ENCODE measurements around the gene CERS4. TPM values are rescaled to one million over a fixed set of nuclear protein-coding genes. Genes with fewer than 3 reads are reported as not detected.

CERS4 gene
- total RNA-seq, 1 experiment from 2014 or later, result 7.2 TPM

DNA sequence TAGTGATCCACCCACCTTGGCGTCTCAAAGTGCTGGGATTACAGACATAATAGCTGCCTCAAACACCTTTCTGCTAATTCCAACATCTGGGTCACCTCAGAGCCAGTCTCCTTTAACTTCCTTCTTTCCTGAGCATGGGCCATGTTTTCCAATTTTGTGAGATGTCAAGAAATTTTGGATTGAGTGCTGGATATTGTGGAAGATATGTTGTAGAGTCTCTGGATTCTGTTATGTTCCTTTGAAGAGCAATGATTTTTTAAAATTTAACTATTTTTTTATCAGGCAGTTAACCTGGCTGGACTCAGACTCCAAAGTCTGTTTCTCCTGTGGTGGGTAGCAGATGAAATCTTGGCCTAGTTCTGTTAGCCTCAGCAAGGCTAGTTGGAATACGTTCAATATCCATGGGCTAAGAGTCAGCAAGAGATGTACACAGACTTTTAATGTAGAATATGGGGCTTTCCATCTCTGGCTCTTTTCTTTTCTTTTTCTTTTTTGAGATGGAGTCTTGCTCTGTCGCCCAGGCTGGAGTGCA is 22.0 kb downstream of the CERS4 start:
- Histone ChIP-seq H3K4me1 (replicated peaks; ENCODE audit: insufficient read depth) (no peaks in the 10 kb centered on the region), H2AFZ (no peak overlapping the region), H4K20me1 (ENCODE audit: insufficient read depth) (no peaks in the 10 kb centered on the region), H3K79me2 (ENCODE audit: low read depth) (no peaks in the 10 kb centered on the region), H3K9me3 (ENCODE audit: insufficient read depth, low read depth) (no peaks in the 10 kb centered on the region; the same call in 1 of the 2 replicates), H3K36me3 (ENCODE audit: low read depth) (no peaks in the 10 kb centered on the region), H3K4me3 (no peak overlapping the region), H3F3A (ENCODE audit: insufficient read depth, low read depth) (peaks cover 3% of the 10 kb centered on the region; the same call in 1 of the 2 replicates), H3K27ac (no peak overlapping the region), H3K4me2 (no peak overlapping the region), H3K9me2 (ENCODE audit: insufficient read depth) (no peaks in the 10 kb centered on the region), H3K27me3 (ENCODE audit: insufficient read depth, low read depth) (no peaks in the 10 kb centered on the region)
- no TSS peak for BruUV-seq (replicated peaks)
- ChIA-PET CTCF (no interaction called here), POLR2A (ENCODE audit: unreplicated experiment) (no interaction called here)
- intact Hi-C loops (cut with micrococcal nuclease; ENCODE audit: unreplicated experiment), result no loop called here
- no peak for DNase-seq
- no peak for TF ChIP-seq EZH2 (IDR thresholded peaks at IDR 0.05; ENCODE audit: low read depth)
- TF ChIP-seq, protein P1, sequence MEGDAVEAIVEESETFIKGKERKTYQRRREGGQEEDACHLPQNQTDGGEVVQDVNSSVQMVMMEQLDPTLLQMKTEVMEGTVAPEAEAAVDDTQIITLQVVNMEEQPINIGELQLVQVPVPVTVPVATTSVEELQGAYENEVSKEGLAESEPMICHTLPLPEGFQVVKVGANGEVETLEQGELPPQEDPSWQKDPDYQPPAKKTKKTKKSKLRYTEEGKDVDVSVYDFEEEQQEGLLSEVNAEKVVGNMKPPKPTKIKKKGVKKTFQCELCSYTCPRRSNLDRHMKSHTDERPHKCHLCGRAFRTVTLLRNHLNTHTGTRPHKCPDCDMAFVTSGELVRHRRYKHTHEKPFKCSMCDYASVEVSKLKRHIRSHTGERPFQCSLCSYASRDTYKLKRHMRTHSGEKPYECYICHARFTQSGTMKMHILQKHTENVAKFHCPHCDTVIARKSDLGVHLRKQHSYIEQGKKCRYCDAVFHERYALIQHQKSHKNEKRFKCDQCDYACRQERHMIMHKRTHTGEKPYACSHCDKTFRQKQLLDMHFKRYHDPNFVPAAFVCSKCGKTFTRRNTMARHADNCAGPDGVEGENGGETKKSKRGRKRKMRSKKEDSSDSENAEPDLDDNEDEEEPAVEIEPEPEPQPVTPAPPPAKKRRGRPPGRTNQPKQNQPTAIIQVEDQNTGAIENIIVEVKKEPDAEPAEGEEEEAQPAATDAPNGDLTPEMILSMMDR (conservative IDR thresholded peaks at IDR 0.05), result no peak

DNA sequence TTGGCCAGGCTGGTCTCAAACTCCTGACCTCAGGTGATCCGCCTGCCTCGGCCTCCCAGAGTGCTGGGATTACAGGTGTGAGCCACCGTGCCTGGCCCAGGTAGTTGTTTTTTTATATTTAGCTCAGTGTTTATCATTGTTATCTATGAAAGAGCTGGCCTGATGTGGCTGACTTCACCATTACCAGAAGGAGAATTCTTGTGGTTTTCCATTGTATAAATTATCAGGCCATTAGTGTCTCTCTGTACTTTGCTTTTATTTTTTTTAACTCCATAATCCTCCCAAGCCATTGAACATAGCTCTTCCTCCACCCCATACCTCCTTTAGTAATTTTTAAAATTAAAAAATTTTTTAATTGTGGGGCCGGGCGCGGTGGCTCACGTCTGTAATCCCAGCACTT is 24.2 kb downstream of the CERS4 start:
- Histone ChIP-seq H3F3A (ENCODE audit: insufficient read depth, low read depth) (peaks cover 3% of the 10 kb centered on the region; the same call in 1 of the 2 replicates), H4K20me1 (ENCODE audit: insufficient read depth) (no peaks in the 10 kb centered on the region), H3K27me3 (ENCODE audit: insufficient read depth, low read depth) (no peaks in the 10 kb centered on the region), H3K79me2 (ENCODE audit: low read depth) (no peaks in the 10 kb centered on the region), H3K36me3 (ENCODE audit: low read depth) (no peaks in the 10 kb centered on the region), H3K4me3 (no peak overlapping the region), H3K9me2 (ENCODE audit: insufficient read depth) (no peaks in the 10 kb centered on the region), H3K9me3 (ENCODE audit: insufficient read depth, low read depth) (no peaks in the 10 kb centered on the region; the same call in 1 of the 2 replicates), H3K4me2 (no peak overlapping the region), H3K27ac (no peak overlapping the region), H3K4me1 (replicated peaks; ENCODE audit: insufficient read depth) (no peaks in the 10 kb centered on the region), H2AFZ (no peak overlapping the region)
- intact Hi-C loops (cut with micrococcal nuclease; ENCODE audit: unreplicated experiment), result no loop called here
- CTCF ChIA-PET, result interaction anchor here (0.6 kb wide), 1 partner anchor 60 kb away, joined by 9 read pairs; no protein-coding TSS in a partner anchor
- DNase-seq, result no peak
- TF ChIP-seq, protein P1 (conservative IDR thresholded peaks at IDR 0.05), result no peak
- no peak for TF ChIP-seq EZH2 (IDR thresholded peaks at IDR 0.05; ENCODE audit: low read depth)
- no TSS peak for BruUV-seq (replicated peaks)
- POLR2A ChIA-PET (ENCODE audit: unreplicated experiment), result interaction anchor here (0.6 kb wide), 1 partner anchor 182 kb away, joined by 3 read pairs; no protein-coding TSS in a partner anchor

DNA sequence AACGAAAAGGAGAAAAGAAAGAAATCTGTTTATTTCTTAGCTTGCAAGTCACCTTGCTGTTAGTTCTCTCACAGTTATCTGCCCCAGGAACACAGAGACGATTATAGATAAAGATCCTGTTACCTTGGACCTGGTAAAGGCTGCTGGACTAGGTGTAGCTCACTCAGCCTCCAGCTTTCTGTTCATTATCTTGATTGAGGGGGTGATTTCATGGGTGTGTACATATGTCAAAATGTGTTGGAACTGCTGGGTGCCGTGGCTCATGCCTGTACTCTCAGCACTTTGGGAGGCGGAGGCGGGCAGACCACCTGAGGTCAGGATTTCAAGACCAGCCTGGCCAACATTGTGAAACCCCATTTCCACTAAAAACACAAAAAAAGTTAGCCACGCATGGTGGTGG is 27.9 kb downstream of the CERS4 start:
- H3K4me1 ChIP-seq (replicated peaks; ENCODE audit: insufficient read depth), result peaks cover 13% of the 10 kb centered on the region
- H3K9me2 ChIP-seq (ENCODE audit: insufficient read depth), result no peaks in the 10 kb centered on the region
- H3K36me3 ChIP-seq (ENCODE audit: low read depth), result no peaks in the 10 kb centered on the region
- H3K9me3 ChIP-seq (ENCODE audit: insufficient read depth, low read depth), result no peaks in the 10 kb centered on the region; the same call in 1 of the 2 replicates
- no peaks in the 10 kb centered on the region for H3K27me3 ChIP-seq (ENCODE audit: insufficient read depth, low read depth)
- no peak overlapping the region for H3K4me2 ChIP-seq
- BruUV-seq (replicated peaks), result no TSS peak
- intact Hi-C loops (cut with micrococcal nuclease; ENCODE audit: unreplicated experiment), result no loop called here
- no peak for TF ChIP-seq EZH2 (IDR thresholded peaks at IDR 0.05; ENCODE audit: low read depth)
- TF ChIP-seq, protein P1 (conservative IDR thresholded peaks at IDR 0.05), result no peak
- DNase-seq, result no peak
- ChIA-PET CTCF (interaction anchor here (0.7 kb wide), 1 partner anchor 20 kb away, joined by 11 read pairs; no protein-coding TSS in a partner anchor), POLR2A (ENCODE audit: unreplicated experiment) (no interaction called here)
- no peak overlapping the region for H2AFZ ChIP-seq
- H3K27ac ChIP-seq, result no peak overlapping the region
- no peaks in the 10 kb centered on the region for H3K79me2 ChIP-seq (ENCODE audit: low read depth)
- H4K20me1 ChIP-seq (ENCODE audit: insufficient read depth), result no peaks in the 10 kb centered on the region
- peaks cover 3% of the 10 kb centered on the region; the same call in 1 of the 2 replicates for H3F3A ChIP-seq (ENCODE audit: insufficient read depth, low read depth)
- no peak overlapping the region for H3K4me3 ChIP-seq
